NCI-H524 treated with DMSO at 0.1 percent for 48 hours (cell line): ENCODE results near the gene NDUFV3.
A peak's percentile ranks its signal among the peaks of the same experiment; 100 is the strongest.
"Not testable (repeated sequence)": the region's sequence is repeated elsewhere in the genome, so short reads cannot be mapped to it uniquely, and the experiment has no call there.

ENCODE experiments used
- DNase-seq: peaks from one replicate; lab custom pipeline; 2025; lab: John Stamatoyannopoulos, UW

NDUFV3 gene

GRCh38 chr21:42857216-42857615, 35.9 kb upstream of the NDUFV3 start:
- DNase-seq, result no peak

DNA sequence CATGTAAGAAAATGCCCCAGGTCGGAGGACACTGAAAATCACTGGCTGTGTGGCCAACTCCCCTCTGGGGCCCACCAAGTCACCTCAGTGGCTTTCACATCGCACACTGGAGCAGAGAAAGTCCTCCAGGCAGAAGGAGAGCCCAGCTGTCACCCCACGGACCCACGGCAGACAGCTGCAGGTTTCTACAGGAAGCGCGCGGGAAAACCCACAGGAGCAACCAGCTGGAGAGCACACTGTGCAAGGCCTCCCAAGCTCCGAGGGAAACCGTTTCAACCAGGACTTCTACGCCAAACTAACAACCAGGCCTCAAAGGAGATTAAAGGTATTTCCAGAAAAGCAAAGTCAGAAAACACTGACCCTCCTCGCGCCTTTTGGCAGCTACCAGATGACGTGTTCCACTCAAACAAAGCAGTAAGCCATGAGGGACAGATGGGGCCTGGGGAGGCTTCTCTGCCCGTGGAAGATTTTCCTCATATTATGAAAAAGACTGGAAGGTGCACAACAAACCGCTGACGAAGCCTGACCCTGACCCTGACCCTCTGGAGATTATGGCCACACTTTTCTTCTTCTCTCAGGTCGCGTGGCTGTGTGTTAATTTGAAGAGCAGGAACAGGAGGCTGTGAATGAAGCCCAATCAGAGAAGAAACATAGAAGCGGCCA, 34.8 kb upstream of the NDUFV3 start:
- DNase-seq, result no peak

DNA sequence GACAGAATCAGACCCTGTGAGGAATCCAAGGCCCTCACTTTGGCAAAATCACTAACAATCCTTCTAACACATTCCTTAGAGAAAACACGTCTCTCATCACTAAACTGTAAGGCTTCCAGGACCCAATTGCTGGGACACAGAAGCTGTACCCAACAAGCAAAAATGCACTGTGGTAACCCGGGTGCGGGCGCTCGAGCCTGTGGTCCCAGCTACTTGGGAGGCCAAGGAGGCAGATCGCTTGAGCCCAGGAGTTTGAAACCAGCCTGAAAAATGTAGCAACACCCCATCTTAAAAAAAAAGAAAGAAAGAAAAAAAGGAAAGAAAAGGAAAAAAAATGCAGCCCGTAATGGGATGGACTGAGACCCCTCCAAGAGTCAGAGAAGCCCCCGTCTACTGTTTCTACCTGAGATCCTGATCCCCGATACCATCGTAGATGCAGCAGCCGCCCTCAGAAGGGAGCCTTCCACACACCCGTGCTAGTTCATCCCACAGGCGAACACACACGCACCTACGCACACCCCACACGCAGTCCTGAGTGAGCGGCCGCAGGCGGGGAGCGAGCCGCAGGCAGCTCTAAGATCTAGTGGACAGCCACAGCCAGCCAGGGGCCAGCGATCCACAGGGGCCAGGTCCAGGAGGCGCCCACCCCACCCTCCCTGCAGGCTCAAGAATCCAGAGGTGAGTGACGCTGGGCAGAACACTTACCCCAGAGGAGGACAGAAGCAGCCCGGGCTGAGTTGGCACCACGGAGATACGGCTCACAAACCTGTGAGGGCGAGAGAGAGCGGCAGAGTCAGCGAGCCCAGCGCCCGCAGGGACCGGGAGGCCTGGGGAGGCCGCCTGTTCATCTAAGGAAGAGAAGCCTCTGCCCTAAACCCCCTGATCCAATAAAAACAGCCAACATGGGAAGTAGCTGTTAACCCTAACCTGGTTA, 33.9 kb upstream of the NDUFV3 start:
- DNase-seq, result no peak

GRCh38 chr21:42859891-42860230, 33.2 kb upstream of the NDUFV3 start:
- DNase-seq, result no peak

GRCh38 chr21:42860345-42860744, 32.8 kb upstream of the NDUFV3 start:
- DNase-seq, result no peak

DNA sequence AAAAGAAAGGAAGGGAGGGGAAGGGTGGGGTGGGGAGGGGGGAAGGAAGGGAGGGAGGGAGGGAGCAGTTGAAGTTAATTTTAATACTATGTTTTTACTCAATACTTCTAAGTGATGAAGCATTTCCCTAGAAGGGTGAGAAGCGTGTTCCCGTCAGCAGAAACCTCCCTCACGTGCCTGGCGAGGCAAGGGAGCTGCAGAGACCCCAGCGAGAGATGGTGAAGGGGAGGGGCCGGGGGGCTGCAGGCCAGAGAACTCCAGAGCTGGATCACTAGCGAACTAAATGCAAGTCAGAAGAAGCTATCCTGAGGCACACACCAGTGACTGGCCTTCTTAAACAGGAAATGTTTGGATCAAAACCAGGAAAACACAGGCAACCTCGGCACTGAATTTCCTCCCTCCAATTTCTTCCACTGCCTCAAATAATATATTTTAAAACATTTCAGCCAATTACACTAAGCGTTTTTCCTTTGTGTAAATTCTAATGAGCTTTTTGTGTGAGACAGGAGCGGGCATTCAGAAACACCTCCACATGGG, 31.7 kb upstream of the NDUFV3 start:
- no peak for DNase-seq

DNA sequence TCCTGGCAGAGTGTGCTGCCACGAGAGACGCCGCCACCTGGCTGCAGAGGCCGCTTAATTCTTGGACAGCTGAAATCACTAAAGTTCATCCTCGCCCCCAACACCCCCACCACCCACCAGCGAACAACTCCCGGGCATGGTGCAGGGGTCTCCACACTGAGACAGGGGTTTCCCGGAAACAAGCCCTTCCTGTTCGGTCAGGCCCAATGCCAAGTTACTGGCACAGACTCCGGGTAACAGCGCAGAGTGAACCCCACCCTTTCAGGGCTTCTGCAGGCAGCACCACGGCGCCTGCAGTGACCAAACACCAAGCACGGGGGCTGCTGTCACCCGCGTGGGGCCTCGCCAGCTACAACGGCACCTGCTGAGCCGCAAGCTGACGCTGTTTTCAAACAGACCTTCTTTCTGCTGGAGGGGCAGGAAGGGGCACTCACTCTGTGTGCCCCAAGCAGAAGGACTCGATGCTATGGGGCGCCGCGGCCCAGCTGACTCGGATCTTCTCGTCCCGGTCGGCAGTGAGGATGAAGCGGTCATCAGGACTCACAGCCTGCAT, 31.2 kb upstream of the NDUFV3 start:
- no peak for DNase-seq

DNA sequence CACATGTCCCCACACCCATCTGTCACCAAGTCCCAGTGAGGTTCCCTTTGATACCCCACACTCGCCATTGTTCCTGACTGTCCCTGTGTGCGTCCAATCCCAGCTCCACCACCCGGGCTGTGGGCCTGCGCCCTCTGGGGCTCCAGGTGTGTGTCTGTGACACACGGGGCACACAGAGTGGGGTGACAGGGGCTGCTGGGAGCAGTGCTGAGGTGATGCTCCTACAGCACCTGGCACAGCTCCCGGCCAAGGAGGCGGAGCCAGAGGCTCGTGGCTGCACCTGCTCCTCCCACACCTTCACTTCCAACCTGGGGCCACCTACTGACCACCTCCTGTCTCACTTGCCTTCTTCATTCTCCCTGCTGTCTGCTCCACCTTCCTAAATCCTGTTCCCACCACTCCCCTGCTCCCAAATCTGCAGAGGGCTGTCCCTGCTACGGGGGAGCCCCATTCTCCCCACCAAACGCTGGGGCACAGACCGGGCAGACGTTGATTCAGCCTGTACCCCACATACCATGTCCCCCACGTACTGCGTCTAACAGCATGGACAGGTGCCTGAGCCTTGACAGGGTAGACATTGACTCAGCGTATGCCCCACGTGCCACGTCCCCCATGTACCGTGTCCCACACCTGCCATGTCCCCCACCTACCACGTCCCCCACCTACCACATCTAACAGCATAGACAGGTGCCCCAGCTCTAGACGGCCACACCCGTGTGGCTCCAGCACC, 30.2 kb upstream of the NDUFV3 start:
- no peak for DNase-seq

- no peak for DNase-seq
Measured at GRCh38 chr21:42863504-42863870, 29.6 kb upstream of the NDUFV3 start.

GRCh38 chr21:42864286-42864685, 28.8 kb upstream of the NDUFV3 start:
- DNase-seq, result no peak

GRCh38 chr21:42864815-42865775, 28.0 kb upstream of the NDUFV3 start:
- no peak for DNase-seq

DNA sequence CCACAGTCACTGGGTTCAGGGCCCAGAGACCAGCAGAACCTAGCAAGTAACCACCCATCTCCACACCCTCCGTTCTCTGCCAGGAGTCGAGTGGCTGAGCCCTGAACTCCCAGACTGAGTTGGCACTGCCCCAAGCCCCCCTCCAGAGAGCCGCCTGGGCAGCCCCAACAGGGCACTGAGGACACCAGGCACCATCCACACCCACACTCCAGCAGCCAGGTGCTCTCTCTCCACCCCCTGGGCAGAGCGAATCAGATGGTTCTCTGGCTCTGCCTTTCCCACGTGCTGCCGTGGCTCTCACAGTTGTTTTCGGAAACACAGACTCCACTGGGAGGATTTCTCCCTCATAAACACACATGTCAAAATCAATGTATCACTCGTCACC, 27.3 kb upstream of the NDUFV3 start:
- no peak for DNase-seq

DNA sequence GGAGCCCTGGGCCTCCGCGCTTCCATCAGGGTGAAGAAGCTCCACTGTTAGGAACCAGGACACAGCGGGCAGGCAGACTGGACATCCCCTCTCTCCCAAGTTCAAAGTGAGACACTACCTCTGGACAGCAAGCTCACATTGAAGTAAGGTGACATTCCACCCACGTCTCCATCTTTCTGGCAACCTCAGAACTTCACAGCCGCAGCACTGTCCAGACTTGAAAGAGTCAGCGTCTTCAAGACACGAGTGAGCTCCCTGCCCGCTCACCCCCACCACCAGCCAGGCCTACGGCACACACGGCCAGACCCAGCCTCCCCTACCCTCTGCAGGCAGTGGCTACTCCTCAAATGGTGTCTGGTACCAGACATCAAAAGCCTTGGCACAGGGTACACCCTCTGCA, 24.9 kb upstream of the NDUFV3 start:
- DNase-seq, result no peak

DNA sequence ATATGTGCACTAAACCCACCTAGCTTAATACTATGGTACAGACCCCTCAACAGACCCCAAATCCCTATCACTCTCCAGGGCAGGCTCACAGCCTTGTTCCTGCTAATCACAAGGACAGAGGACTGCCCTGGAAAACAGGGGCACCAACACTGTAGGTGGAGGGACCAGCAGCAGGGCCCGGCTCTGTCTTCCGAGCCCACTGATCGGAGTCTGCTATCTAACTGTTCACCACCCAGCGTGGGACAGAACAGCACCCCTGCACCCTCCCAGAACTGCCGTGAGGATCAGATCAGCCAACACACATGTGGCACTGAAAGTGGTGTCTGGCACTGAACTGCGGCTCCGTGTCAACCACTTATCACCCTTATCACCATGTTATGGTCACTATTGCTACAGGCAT, 20.0 kb upstream of the NDUFV3 start:
- no peak for DNase-seq

GRCh38 chr21:42875811-42876210, 17.3 kb upstream of the NDUFV3 start:
- not testable (repeated sequence) for DNase-seq

GRCh38 chr21:42878678-42878992, 14.5 kb upstream of the NDUFV3 start:
- no peak for DNase-seq

GRCh38 chr21:42878993-42879787, 13.9 kb upstream of the NDUFV3 start, which contains the start of gene WDR4:
TSS of gene WDR4 (minus strand) at chr21:42879539. CDS start at chr21:42879495, 44 bp downstream.
- DNase-seq, result peak; percentile 89

- no peak for DNase-seq
Measured at GRCh38 chr21:42880352-42880751, 12.8 kb upstream of the NDUFV3 start.

DNA sequence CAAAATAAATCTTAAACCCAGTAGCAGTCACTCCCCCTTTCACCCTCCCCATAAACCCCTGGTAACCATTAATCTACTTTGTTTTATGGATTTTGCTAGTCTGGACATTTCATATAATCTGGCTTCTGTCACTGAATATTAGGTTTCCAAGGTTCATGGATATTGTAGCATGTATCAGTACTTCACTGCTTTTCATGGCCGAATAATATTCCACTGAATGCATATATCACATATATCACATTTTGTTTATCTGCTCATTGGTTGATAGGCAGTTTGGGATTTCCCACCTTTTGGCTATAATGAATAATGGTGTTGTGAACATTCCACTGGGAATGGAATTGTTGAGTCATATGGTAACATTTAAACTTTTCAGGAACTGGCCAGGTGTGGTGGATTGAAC, 9.2 kb upstream of the NDUFV3 start:
- DNase-seq, result no peak

DNA sequence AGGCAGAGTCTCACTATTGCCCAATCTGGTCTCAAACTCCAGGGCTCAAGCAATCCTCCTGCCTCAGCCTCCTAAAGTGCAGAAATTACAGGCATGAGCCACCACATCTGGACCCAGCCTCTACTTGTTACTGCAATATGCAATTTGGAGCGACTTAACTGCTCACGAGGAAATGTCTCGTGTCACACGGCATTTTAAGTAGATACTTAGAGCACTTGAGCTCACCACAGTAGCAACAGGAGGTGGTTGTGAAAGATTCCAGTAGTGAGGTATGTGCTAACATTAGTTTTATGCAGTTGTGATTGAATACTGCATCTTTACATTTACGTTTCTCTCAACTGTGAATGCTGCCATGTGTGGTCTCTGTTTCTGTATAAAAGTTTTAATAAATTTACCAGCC, 5.8 kb upstream of the NDUFV3 start:
- no peak for DNase-seq

- no peak for DNase-seq
Measured at GRCh38 chr21:42892582-42892930, 553 bp upstream of the NDUFV3 start.
